C4-2B (cell line): ENCODE data around the gene LNPEP.

ENCODE experiments used
- CTCF ChIP-seq: fragments of 450-650 bp; conservative IDR thresholded peaks from 2 replicates; pipeline ENCODE4 v1.5.1; 2017; ENCODE audit warnings: mild to moderate bottlenecking
- ZFX ChIP-seq: fragments of 450-650 bp; IDR thresholded peaks from 2 replicates; pipeline ENCODE4 v1.6.1; 2017

DNA sequence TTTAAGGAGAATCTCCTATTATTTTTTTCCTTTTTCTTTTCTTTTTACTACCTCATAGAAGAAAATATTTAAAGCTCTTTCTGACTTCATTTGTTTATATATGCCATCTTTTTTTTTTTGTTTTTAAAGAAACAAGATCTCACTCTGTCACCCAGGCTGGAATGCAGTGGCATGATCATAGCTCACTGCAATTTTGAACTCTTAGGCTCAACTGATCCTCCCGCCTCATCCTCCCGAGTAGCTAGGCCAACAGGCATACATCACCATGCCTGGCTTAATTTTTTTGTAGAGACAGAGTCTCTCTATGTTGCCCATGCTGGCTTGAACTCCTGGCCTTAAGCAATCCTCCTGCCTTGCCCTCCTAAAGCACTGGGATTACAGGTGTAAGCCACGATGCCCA, 59.5 kb downstream of the LNPEP start:
- no peak for TF ChIP-seq CTCF
- no peak for TF ChIP-seq ZFX
